ENCODE data around the gene SLC1A3. TPM values are rescaled to one million over a fixed set of nuclear protein-coding genes. Genes with fewer than 3 reads are reported as not detected.

The SLC1A3 gene
- total and polyA plus RNA-seq, 4 donors, result 3.4 to 47.6 (median 28.2) TPM

DNA sequence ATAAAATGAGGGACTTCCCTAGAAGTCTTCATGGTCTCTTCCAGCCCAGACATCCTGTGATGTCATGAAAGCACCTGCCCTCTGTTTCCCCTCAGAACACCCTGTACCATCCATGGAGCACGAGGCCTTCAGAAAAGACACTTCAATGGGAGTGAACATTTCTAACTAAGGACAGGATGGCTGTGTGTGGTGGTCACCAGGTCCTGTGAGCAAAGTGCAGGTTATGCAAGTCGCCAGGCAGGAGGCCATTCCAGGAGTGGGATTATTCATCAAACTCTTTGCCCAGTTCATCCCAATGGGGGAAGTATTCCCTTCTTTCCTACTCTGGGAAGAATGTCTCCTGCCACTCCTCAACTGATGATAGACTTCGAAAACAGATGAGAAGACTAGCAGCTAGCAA, 80.5 kb downstream of the SLC1A3 start:
- no peak for DNase-seq
- Histone ChIP-seq H3K9ac (ENCODE audit: insufficient read depth in 1 of 2, low read length in 2 of 2) (no peak overlapping the region), H3K36me3 (ENCODE audit: control insufficient read depth in 4 of 4, insufficient read depth in 4 of 4, low read length in 4 of 4) (peaks cover 0 to 3% (median 0%) of the 10 kb centered on the region in 4 donors), H3K4me1 (ENCODE audit: control insufficient read depth in 5 of 5, insufficient read depth in 5 of 5, low read length in 5 of 5) (peaks cover 0 to 58% (median 9%) of the 10 kb centered on the region in 5 donors), H3K27me3 (ENCODE audit: control insufficient read depth in 3 of 3, insufficient read depth in 3 of 3, low read length in 2 of 3) (no peaks in the 10 kb centered on the region), H3K27ac (ENCODE audit: low read depth in 1 of 2, low read length in 1 of 2) (peak overlapping the region in 1 of 2 donors; percentile 27), H3K4me3 (no peak overlapping the region), H3K9me3 (ENCODE audit: control insufficient read depth in 4 of 4, insufficient read depth in 3 of 4, low read length in 3 of 4) (no peaks in the 10 kb centered on the region)
- WGBS, 2 donors, result 92 to 93% methylated on average over 3 of the region's 3 CpGs
- ATAC-seq (ENCODE audit: insufficient read depth, low FRiP score), result no peak
- TF ChIP-seq, protein P1, sequence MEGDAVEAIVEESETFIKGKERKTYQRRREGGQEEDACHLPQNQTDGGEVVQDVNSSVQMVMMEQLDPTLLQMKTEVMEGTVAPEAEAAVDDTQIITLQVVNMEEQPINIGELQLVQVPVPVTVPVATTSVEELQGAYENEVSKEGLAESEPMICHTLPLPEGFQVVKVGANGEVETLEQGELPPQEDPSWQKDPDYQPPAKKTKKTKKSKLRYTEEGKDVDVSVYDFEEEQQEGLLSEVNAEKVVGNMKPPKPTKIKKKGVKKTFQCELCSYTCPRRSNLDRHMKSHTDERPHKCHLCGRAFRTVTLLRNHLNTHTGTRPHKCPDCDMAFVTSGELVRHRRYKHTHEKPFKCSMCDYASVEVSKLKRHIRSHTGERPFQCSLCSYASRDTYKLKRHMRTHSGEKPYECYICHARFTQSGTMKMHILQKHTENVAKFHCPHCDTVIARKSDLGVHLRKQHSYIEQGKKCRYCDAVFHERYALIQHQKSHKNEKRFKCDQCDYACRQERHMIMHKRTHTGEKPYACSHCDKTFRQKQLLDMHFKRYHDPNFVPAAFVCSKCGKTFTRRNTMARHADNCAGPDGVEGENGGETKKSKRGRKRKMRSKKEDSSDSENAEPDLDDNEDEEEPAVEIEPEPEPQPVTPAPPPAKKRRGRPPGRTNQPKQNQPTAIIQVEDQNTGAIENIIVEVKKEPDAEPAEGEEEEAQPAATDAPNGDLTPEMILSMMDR (IDR thresholded peaks at IDR 0.05; ENCODE audit: control extremely low read depth, extremely low read depth), result no peak

DNA sequence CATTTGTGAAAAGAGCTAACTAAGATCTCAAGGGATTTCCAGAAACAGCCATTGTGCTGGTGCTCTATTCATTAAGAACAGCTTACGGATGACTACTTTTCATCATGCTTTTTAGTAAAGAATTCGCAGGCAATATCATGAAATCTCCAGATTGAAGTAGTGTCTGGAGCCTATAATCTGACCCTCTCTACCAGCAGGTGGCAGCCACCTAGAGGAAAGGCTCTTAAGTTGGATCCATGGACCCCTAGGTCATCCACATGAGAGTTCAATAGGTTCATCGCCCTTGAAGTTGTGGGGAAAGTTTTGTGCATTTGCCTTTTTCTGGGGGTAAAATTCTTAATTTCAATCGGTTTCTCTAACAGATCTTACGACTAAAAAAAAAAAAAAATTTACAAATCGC, 82.3 kb downstream of the SLC1A3 start:
- WGBS, 2 donors, result 94% methylated on average over 6 of the region's 6 CpGs
- Histone ChIP-seq H3K27ac (ENCODE audit: low read depth in 1 of 2, low read length in 1 of 2) (no peak overlapping the region), H3K36me3 (ENCODE audit: control insufficient read depth in 4 of 4, insufficient read depth in 4 of 4, low read length in 4 of 4) (peaks cover 0 to 3% (median 0%) of the 10 kb centered on the region in 4 donors), H3K4me1 (ENCODE audit: control insufficient read depth in 5 of 5, insufficient read depth in 5 of 5, low read length in 5 of 5) (peaks cover 2 to 54% (median 8%) of the 10 kb centered on the region in 5 donors), H3K4me3 (no peak overlapping the region), H3K9ac (ENCODE audit: insufficient read depth in 1 of 2, low read length in 2 of 2) (no peak overlapping the region), H3K9me3 (ENCODE audit: control insufficient read depth in 4 of 4, insufficient read depth in 3 of 4, low read length in 3 of 4) (peaks cover 0 to 2% (median 0%) of the 10 kb centered on the region in 4 donors), H3K27me3 (ENCODE audit: control insufficient read depth in 3 of 3, insufficient read depth in 3 of 3, low read length in 2 of 3) (peaks cover 0 to under 1% (median 0%) of the 10 kb centered on the region in 3 donors)
- DNase-seq (no peak), ATAC-seq (ENCODE audit: insufficient read depth, low FRiP score) (no peak)
- TF ChIP-seq, protein P1 (IDR thresholded peaks at IDR 0.05; ENCODE audit: control extremely low read depth, extremely low read depth), result no peak

DNA sequence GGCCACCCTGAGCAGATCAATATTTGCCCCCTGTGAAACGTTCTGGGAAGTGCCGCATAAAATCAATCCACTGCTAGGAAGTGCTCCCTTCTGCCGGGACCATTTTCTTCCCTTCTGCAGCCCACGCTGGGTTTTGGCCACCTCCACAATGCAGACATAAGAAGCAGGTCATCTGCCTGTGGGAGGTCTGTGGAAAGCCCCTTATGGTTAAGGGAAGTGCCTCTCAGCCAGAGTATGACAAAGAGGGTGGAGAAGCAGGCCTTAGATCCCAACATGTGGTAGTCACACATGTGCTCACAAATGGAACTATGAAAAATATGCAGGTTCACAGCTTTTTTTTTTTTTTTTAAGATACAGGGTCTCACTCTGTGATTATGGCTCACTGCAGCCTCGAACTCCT, 82.8 kb downstream of the SLC1A3 start:
- peaks cover 0 to 3% (median 0%) of the 10 kb centered on the region in 4 donors for H3K36me3 ChIP-seq (ENCODE audit: control insufficient read depth in 4 of 4, insufficient read depth in 4 of 4, low read length in 4 of 4)
- H3K9me3 ChIP-seq (ENCODE audit: control insufficient read depth in 4 of 4, insufficient read depth in 3 of 4, low read length in 3 of 4), result peaks cover 0 to 2% (median 0%) of the 10 kb centered on the region in 4 donors
- DNase-seq (no peak), ATAC-seq (ENCODE audit: insufficient read depth, low FRiP score) (no peak)
- peaks cover 0 to 2% (median 0%) of the 10 kb centered on the region in 3 donors for H3K27me3 ChIP-seq (ENCODE audit: control insufficient read depth in 3 of 3, insufficient read depth in 3 of 3, low read length in 2 of 3)
- TF ChIP-seq, protein P1 (IDR thresholded peaks at IDR 0.05; ENCODE audit: control extremely low read depth, extremely low read depth), result no peak
- 64 to 77% methylated on average over 5 of the region's 5 CpGs for WGBS, 2 donors
- H3K9ac ChIP-seq (ENCODE audit: insufficient read depth in 1 of 2, low read length in 2 of 2), result no peak overlapping the region
- H3K27ac ChIP-seq (ENCODE audit: low read depth in 1 of 2, low read length in 1 of 2), result no peak overlapping the region
- H3K4me3 ChIP-seq, result no peak overlapping the region
- peaks cover 2 to 49% (median 5%) of the 10 kb centered on the region in 5 donors for H3K4me1 ChIP-seq (ENCODE audit: control insufficient read depth in 5 of 5, insufficient read depth in 5 of 5, low read length in 5 of 5)
